ENCODE measurements around the gene FBXO28. TPM values are rescaled to one million over a fixed set of nuclear protein-coding genes. Genes with fewer than 3 reads are reported as not detected.

The FBXO28 gene
- total RNA-seq, 3 donors from 2014 or later = 23.9 to 50.5 (median 26.2) TPM

DNA sequence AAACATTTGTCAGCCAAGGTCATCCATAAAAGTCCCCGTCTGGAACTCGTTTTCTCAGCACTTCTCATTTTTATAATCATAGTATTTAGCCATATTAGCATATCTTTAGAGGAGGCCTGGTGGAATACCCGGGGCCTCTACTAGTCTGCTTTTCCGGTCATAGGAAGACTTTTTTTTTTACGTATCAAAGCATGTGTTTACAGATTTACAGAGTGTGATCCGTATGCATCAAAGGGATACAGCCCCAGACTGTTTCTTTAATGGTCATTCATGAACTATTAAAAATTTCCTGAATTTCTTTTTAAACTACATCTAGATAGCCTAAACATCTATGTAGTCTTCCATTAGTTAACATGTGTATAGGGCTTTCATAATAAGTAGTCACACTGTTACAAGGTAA is 45.6 kb downstream of the FBXO28 start:
- H3K9me3 ChIP-seq = no peaks in the 10 kb centered on the region
- TF ChIP-seq POLR2AphosphoS5 (IDR thresholded peaks at IDR 0.05) (no peak), POLR2A (IDR thresholded peaks at IDR 0.05) (no peak)
- TF ChIP-seq, protein P1, sequence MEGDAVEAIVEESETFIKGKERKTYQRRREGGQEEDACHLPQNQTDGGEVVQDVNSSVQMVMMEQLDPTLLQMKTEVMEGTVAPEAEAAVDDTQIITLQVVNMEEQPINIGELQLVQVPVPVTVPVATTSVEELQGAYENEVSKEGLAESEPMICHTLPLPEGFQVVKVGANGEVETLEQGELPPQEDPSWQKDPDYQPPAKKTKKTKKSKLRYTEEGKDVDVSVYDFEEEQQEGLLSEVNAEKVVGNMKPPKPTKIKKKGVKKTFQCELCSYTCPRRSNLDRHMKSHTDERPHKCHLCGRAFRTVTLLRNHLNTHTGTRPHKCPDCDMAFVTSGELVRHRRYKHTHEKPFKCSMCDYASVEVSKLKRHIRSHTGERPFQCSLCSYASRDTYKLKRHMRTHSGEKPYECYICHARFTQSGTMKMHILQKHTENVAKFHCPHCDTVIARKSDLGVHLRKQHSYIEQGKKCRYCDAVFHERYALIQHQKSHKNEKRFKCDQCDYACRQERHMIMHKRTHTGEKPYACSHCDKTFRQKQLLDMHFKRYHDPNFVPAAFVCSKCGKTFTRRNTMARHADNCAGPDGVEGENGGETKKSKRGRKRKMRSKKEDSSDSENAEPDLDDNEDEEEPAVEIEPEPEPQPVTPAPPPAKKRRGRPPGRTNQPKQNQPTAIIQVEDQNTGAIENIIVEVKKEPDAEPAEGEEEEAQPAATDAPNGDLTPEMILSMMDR (IDR thresholded peaks at IDR 0.05) = no peak
- H3K27me3 ChIP-seq = no peaks in the 10 kb centered on the region
- H3K36me3 ChIP-seq = peaks cover 7% of the 10 kb centered on the region
- intact Hi-C loops (cut with DNase I; ENCODE audit: low total_unique reads) = no loop called here
- no peak overlapping the region for H3K27ac ChIP-seq
- no peak overlapping the region for H3K4me3 ChIP-seq
- no peak for DNase-seq (ENCODE audit: low spot score in 2 of 2)
- no peaks in the 10 kb centered on the region for H3K4me1 ChIP-seq

DNA sequence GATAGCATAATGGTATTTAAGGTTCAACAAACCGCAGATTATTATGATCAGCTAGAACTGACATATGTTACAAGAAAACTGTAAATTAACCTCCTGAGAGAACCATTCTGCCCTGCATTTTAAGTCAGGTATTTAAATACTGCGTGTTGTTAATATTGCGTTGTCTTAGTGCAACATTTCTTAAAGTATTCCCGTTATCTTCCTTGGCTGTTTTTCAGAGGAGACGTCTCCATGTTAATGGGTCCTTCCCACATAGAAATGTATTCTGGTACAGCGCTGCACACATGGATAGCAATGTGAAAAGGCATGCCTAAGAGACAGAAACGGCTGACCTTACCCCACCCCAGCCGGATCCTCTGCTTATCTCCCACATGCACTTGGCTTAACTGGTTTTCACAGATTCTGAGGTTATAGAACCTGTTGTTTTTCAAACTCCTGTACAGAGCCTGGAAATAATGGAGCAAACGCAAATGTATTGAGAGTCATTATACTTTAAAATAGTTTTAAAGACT is 46.3 kb downstream of the FBXO28 start:
- Histone ChIP-seq H3K4me1 (no peaks in the 10 kb centered on the region), H3K27ac (no peak overlapping the region), H3K9me3 (no peaks in the 10 kb centered on the region), H3K36me3 (peaks cover 7% of the 10 kb centered on the region), H3K27me3 (no peaks in the 10 kb centered on the region), H3K4me3 (no peak overlapping the region)
- no peak for DNase-seq (ENCODE audit: low spot score in 2 of 2)
- no peak for TF ChIP-seq POLR2AphosphoS5 (IDR thresholded peaks at IDR 0.05)
- TF ChIP-seq, protein P1 (IDR thresholded peaks at IDR 0.05) = no peak
- no peak for TF ChIP-seq POLR2A (IDR thresholded peaks at IDR 0.05)
- intact Hi-C loops (cut with DNase I; ENCODE audit: low total_unique reads) = no loop called here

DNA sequence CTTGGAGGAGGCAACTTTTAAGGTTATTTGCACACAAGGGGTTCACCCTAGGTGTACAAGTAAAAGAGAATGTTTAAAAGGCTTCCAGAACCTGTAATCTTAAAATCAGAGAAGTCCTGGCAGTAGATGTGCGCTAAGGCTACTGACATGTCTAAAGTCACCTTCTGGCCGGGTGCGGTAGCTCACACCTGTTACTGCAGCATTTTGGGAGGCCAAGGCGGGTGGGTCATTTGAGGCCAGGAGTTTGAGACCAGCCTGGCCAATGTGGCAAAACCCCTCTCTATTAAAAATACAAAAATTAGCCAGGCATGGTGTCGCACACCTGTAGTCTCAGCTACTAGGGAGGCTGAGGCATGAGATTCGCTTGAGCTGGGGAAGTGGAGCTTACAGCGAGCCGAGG is 48.9 kb downstream of the FBXO28 start:
- Histone ChIP-seq H3K4me3 (no peak overlapping the region), H3K27me3 (no peaks in the 10 kb centered on the region), H3K36me3 (peaks cover 6% of the 10 kb centered on the region), H3K27ac (no peak overlapping the region), H3K9me3 (no peaks in the 10 kb centered on the region), H3K4me1 (no peaks in the 10 kb centered on the region)
- intact Hi-C loops (cut with DNase I; ENCODE audit: low total_unique reads) = no loop called here
- no peak for DNase-seq (ENCODE audit: low spot score in 2 of 2)
- TF ChIP-seq POLR2A (IDR thresholded peaks at IDR 0.05) (no peak), POLR2AphosphoS5 (IDR thresholded peaks at IDR 0.05) (no peak)
- TF ChIP-seq, protein P1 (IDR thresholded peaks at IDR 0.05) = no peak

DNA sequence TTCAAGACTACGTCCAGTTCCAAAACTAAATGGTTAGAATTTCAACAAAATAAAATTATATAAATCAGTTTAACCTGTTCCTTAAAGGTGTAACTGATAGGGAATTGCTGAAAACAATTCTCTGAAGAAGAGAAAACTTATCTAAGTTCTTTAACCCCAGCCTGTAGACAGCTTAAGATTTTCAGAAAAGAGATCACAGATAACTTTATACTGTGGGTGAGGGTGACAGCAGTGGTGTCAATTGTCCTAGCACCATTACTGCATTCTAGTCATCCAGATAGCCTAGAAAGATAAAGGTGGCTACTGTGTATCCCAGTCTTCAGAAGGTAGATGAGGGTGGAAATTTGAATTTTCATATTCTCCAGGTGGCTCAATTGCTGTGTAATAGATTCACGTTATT is 49.4 kb downstream of the FBXO28 start:
- no peak for DNase-seq (ENCODE audit: low spot score in 2 of 2)
- no peaks in the 10 kb centered on the region for H3K4me1 ChIP-seq
- no peak overlapping the region for H3K27ac ChIP-seq
- H3K4me3 ChIP-seq = no peak overlapping the region
- H3K9me3 ChIP-seq = no peaks in the 10 kb centered on the region
- H3K36me3 ChIP-seq = peaks cover under 1% of the 10 kb centered on the region
- TF ChIP-seq, protein P1 (IDR thresholded peaks at IDR 0.05) = no peak
- no peak for TF ChIP-seq POLR2A (IDR thresholded peaks at IDR 0.05)
- TF ChIP-seq POLR2AphosphoS5 (IDR thresholded peaks at IDR 0.05) = no peak
- intact Hi-C loops (cut with DNase I; ENCODE audit: low total_unique reads) = no loop called here
- H3K27me3 ChIP-seq = no peaks in the 10 kb centered on the region

DNA sequence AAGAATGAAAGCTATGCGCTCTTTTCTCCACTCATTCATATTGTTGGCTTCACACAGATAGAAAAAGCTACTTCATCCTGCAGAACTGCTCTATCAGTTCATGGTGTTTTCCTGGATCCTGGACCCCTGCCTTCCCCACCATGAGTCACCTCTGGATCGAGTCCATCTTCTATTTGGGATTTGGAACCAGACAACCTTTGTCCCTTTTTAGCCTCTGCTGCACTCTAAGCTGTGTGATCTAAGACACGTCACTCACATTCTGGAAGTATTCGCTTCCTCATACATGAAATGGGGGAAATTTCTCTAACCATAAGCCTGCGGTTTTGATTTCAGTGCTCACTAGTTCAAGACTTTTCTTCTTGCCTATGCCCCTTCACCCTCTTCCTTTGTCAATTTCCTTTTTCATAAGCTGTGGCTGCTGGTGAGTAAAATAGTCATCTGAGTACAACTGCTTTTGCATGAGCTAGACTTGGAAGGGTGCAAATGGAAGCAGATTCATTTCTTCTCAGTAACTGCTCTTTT is 55.0 kb downstream of the FBXO28 start:
- no peak for DNase-seq (ENCODE audit: low spot score in 2 of 2)
- TF ChIP-seq, protein P1 (IDR thresholded peaks at IDR 0.05) = no peak
- TF ChIP-seq POLR2AphosphoS5 (IDR thresholded peaks at IDR 0.05) (no peak), POLR2A (IDR thresholded peaks at IDR 0.05) (no peak)
- peak overlapping the region in 1 of 3 donors; percentile 3 for H3K4me3 ChIP-seq
- no peaks in the 10 kb centered on the region for H3K36me3 ChIP-seq
- intact Hi-C loops (cut with DNase I; ENCODE audit: low total_unique reads) = no loop called here
- no peaks in the 10 kb centered on the region for H3K27me3 ChIP-seq
- no peaks in the 10 kb centered on the region for H3K9me3 ChIP-seq
- no peaks in the 10 kb centered on the region for H3K4me1 ChIP-seq
- peak overlapping the region; percentile 14 to 55 for H3K27ac ChIP-seq

Measured in breast epithelium (tissue), 4 donors.